ENCODE results near the gene EHBP1.

The EHBP1 gene

GRCh38 chr2:62873603-62874002 is 168.1 kb downstream of the EHBP1 start:
- TF ChIP-seq CTCF (IDR thresholded peaks at IDR 0.05; ENCODE audit: insufficient read depth, missing control alignments): no peak
- peak; percentile 21 for FAIRE-seq
- no peak for DNase-seq (ENCODE audit: insufficient read length, low spot score)

DNA sequence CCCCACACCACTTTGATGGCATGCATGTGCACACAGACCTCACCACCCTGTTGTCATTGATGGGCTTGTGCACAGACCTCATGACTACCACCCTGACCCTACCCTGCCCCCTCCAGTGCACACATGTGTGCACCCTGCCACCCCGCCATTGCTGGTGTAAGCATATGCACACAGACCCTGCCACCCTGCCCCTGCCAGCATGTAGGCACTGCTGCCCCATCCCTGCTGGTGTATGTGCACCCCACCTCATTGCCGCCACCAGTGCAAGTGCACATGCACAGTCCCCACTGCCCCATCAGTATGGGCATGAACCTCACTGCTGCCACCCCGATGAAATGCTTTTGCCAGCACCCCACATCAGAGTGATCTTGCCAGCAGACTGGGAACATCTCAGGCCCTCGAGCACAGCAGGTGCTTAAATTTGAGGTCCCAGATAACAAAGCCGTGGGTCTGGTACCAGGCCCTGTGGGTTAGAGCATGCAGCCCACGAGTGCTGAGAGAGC is 169.4 kb downstream of the EHBP1 start:
- DNase-seq (ENCODE audit: insufficient read length, low spot score) (no peak), FAIRE-seq (no peak)
- TF ChIP-seq CTCF (IDR thresholded peaks at IDR 0.05; ENCODE audit: insufficient read depth, missing control alignments): no peak

GRCh38 chr2:62881162-62881795 is 175.8 kb downstream of the EHBP1 start:
- TF ChIP-seq CTCF (IDR thresholded peaks at IDR 0.05; ENCODE audit: insufficient read depth, missing control alignments): no peak
- FAIRE-seq: no peak
- no peak for DNase-seq (ENCODE audit: insufficient read length, low spot score)

GRCh38 chr2:62883629-62884028 is 178.1 kb downstream of the EHBP1 start:
- TF ChIP-seq CTCF (IDR thresholded peaks at IDR 0.05; ENCODE audit: insufficient read depth, missing control alignments): no peak
- FAIRE-seq: no peak
- DNase-seq (ENCODE audit: insufficient read length, low spot score): no peak

- TF ChIP-seq CTCF (IDR thresholded peaks at IDR 0.05; ENCODE audit: insufficient read depth, missing control alignments): no peak
- no peak for FAIRE-seq
Measured at GRCh38 chr2:62884086-62884485, 178.6 kb downstream of the EHBP1 start.

GRCh38 chr2:62884514-62884913 is 179.0 kb downstream of the EHBP1 start:
- FAIRE-seq (no peak), DNase-seq (ENCODE audit: insufficient read length, low spot score) (no peak)
- TF ChIP-seq CTCF (IDR thresholded peaks at IDR 0.05; ENCODE audit: insufficient read depth, missing control alignments): no peak

More at GRCh38 chr2:62884086-62884485, 178.6 kb downstream of the EHBP1 start:
- DNase-seq (ENCODE audit: insufficient read length, low spot score): no peak

DNA sequence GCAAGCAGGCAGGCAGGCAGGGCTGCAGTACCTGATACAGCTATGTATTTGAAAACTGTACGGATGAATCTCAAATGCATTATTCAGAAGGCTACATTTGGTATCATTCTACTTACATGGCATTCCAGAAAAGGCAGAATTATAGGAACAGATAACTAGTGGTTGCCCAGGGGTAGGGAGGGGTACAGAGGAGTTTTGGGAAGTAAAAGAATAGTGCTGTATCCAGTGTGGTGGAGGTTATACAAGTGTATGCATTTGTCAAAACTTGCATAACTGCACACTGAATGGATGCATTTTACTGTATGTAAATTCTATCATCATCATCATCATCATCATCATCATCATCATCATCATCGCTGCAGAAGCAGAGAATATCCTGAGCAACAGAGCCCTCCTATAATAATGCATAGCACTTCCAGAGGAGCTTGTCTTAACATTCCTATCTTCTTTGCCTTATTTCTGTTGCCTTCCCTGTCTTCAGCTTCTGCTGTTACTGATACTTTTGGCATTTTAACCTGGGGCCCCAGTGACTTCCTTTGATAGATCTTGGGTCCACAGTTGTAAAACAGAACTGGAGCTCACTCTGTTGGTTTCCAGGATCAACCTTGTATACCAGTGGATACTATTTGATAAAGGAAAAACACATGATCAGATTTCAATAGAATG is 189.6 kb downstream of the EHBP1 start:
- no peak for DNase-seq (ENCODE audit: insufficient read length, low spot score)
- FAIRE-seq: no peak
- no peak for TF ChIP-seq CTCF (IDR thresholded peaks at IDR 0.05; ENCODE audit: insufficient read depth, missing control alignments)
